Retinal pigment epithelial cell (primary cell): ENCODE results near the gene TCF19.

ENCODE experiments used
- DNase-seq: peaks from one replicate; pipeline ENCODE4 v3.0.0-alpha.2; 2010; ENCODE audit warnings: low read depth
- H3K4me3 ChIP-seq: 2 replicates; pipeline ENCODE4 v1.5.1; 2011; ENCODE audit warnings: mild to moderate bottlenecking, low read length, control low read depth, moderate library complexity
- TF ChIP-seq, protein P1 (sequence below): conservative IDR thresholded peaks from 2 replicates; pipeline ENCODE4 v1.5.1; 2011; ENCODE audit warnings: low read depth, low read length, control low read depth, inconsistent platforms

TCF19 gene

DNA sequence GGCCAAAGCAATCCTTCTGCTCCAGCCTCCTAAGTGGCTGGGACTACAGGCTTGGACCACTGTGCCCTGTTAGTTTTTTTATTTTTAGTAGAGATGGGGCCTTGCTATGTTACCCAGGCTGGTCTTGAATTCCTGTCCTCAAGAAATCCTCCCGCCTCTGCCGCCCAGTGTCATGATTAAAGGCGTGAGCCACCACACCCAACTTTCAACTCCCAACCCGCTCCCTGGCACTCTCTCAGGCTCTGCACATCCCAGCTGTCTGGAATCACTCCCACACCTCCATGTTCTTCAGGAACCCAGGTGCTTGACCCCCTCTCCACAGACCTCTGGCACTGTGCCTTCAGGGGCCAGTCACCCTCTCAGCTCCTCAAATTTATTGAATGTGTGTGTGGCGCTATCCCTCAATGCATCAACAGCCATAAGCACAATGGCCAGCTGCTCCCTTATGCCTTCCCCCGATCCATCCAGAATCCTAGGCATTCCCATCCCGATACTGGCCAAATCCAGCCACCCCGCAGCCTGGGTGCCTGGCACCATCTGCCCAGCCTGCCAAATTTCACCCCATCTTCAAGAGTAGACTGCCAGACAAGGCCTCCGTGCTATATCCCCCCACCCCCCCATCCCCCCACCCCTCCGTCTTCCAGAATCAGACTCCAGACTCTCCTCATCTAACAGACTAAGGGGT is 12.7 kb downstream of the TCF19 start:
- no peak for DNase-seq
- TF ChIP-seq, protein P1, sequence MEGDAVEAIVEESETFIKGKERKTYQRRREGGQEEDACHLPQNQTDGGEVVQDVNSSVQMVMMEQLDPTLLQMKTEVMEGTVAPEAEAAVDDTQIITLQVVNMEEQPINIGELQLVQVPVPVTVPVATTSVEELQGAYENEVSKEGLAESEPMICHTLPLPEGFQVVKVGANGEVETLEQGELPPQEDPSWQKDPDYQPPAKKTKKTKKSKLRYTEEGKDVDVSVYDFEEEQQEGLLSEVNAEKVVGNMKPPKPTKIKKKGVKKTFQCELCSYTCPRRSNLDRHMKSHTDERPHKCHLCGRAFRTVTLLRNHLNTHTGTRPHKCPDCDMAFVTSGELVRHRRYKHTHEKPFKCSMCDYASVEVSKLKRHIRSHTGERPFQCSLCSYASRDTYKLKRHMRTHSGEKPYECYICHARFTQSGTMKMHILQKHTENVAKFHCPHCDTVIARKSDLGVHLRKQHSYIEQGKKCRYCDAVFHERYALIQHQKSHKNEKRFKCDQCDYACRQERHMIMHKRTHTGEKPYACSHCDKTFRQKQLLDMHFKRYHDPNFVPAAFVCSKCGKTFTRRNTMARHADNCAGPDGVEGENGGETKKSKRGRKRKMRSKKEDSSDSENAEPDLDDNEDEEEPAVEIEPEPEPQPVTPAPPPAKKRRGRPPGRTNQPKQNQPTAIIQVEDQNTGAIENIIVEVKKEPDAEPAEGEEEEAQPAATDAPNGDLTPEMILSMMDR = no peak
- no peak overlapping the region for H3K4me3 ChIP-seq

DNA sequence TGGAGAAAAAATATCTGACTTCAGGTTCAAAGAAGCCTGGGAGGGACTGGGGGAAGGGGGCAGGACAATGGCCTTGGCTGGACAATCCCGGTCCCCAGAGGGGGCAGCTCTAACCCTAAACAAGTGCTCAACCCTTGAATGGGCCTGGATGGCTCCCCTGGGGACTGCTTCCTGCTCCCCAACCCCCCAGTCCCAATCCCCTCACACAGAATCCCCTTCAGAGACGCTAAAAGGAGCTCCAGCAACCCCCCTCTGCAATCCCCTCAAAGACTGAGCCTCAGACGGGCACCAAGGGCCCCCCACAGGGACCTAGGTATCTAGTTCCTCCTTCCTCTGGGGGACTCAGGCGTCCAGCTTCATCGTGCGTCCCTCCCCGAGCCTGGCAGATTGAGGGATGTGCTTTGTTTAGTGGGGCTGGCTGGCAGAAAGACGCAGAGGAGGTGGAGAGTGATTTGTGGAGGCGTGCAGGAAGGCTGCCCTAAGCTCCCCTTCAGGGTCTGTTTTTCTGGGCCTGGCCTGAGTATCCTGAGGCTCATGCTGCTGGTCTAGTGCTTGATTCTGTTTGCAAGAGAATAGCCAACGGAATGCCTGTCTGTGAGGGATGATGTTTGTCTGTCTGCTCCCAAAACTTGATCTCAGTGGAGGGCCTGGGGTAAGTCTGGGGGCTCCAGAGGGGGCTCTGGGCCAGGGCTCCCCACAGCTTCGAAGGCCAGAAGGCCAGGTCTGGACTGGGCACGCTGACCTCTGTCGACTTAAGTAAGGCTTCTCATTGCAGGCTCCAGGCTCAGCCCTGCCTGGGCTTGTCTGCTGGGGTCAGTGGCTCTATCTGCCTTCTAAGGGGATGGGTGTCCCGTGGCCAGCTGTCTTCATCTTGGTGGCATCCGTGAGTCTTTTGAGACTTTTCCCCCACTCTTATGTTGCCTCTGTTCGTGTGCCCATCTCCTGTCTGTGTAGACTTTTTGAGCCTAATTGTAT is 13.8 kb downstream of the TCF19 start:
- H3K4me3 ChIP-seq = no peak overlapping the region
- no peak for DNase-seq
- TF ChIP-seq, protein P1 = no peak

DNA sequence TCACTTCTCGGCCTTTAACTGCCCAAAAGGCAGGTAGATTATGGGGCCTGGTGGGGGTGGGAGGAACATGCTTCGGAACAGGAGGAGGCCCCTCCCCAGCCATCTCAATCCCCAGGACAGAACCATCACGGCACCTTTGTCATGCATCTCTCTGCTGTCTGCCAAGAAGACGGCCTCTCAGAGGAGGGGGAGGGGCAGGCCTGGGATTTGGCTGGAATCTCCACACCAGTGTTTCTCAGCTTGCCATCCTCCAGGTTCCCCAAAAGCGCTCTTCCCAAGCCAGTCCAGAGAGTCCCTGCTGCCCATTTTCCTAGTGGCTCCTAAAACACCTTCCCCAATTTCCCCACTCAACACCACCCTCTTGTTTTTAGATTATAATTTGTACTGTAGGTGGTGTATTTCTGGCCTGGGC is 14.6 kb downstream of the TCF19 start:
- no peak overlapping the region for H3K4me3 ChIP-seq

GRCh38 chr6:31173406-31173805 is 15.0 kb downstream of the TCF19 start:
- no peak for DNase-seq
- no peak overlapping the region for H3K4me3 ChIP-seq
- TF ChIP-seq, protein P1 = no peak

More for the DNA sequence above, 14.6 kb downstream of the TCF19 start:
- DNase-seq = no peak
- TF ChIP-seq, protein P1 = no peak

DNA sequence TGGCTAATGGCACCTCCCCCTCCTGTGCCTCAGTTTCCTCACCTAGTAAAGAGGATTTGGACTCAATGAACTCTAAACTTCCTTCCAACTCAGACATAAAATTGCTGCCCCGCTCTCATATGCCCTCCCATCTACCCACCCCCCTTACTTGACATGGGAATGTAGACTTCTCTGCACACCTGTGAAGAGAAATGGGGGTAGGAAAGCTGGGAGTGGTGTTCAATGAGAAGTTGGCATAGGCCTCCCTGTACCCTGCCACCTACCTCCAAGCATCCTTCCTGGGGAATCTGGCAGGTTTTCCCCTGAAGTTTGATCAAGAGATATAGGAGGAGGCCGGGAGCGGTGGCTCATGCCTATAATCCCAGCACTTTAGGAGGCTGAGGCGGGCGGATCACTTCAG is 16.0 kb downstream of the TCF19 start:
- TF ChIP-seq, protein P1 = no peak
- H3K4me3 ChIP-seq = no peak overlapping the region
- DNase-seq = no peak

GRCh38 chr6:31175971-31176370 is 17.6 kb downstream of the TCF19 start:
- no peak overlapping the region for H3K4me3 ChIP-seq
- no peak for DNase-seq
- TF ChIP-seq, protein P1 = no peak
